ENCODE results near the gene SNX9.

Gene SNX9

GRCh38 chr6:157990321-157991066 is 167.4 kb downstream of the SNX9 start:
- H3K4me3 Mint-ChIP-seq: peak overlapping the region; percentile 71
- H3K4me1 Mint-ChIP-seq: peaks cover 45% of the 10 kb centered on the region

GRCh38 chr6:157991067-157991432 is 168.0 kb downstream of the SNX9 start:
- no peaks in the 10 kb centered on the region for H3K9me3 Mint-ChIP-seq
- no peak overlapping the region for H3K4me3 Mint-ChIP-seq
- H3K27me3 Mint-ChIP-seq: no peaks in the 10 kb centered on the region
- peaks cover under 1% of the 10 kb centered on the region for H3K36me3 Mint-ChIP-seq
- H3K4me1 Mint-ChIP-seq: peaks cover 47% of the 10 kb centered on the region
- peak overlapping the region; percentile 78 for H3K27ac Mint-ChIP-seq
- no peak for ATAC-seq

More at GRCh38 chr6:157990321-157991066, 167.4 kb downstream of the SNX9 start:
- Mint-ChIP-seq H3K27me3 (no peaks in the 10 kb centered on the region), H3K36me3 (no peaks in the 10 kb centered on the region), H3K27ac (peak overlapping the region; percentile 78), H3K9me3 (no peaks in the 10 kb centered on the region)
- peak; percentile 89 for ATAC-seq

GRCh38 chr6:157993076-157993475 is 170.0 kb downstream of the SNX9 start:
- no peak overlapping the region for H3K4me3 Mint-ChIP-seq
- ATAC-seq: no peak
- H3K36me3 Mint-ChIP-seq: peaks cover 5% of the 10 kb centered on the region
- no peak overlapping the region for H3K27ac Mint-ChIP-seq
- no peaks in the 10 kb centered on the region for H3K9me3 Mint-ChIP-seq
- H3K4me1 Mint-ChIP-seq: peaks cover 51% of the 10 kb centered on the region
- no peaks in the 10 kb centered on the region for H3K27me3 Mint-ChIP-seq

GRCh38 chr6:157994125-157994795 is 171.2 kb downstream of the SNX9 start:
- no peaks in the 10 kb centered on the region for H3K9me3 Mint-ChIP-seq
- peaks cover 5% of the 10 kb centered on the region for H3K36me3 Mint-ChIP-seq
- no peak overlapping the region for H3K27ac Mint-ChIP-seq
- H3K4me1 Mint-ChIP-seq: peaks cover 45% of the 10 kb centered on the region
- no peaks in the 10 kb centered on the region for H3K27me3 Mint-ChIP-seq
- no peak for ATAC-seq
- no peak overlapping the region for H3K4me3 Mint-ChIP-seq
